ENCODE measurements around the gene NME9. TPM values are rescaled to one million over a fixed set of nuclear protein-coding genes. Genes with fewer than 3 reads are reported as not detected.

Gene NME9
- total and polyA plus RNA-seq, 10 of the 15 experiments (the other 5 are each of a cell fraction or from before 2014, with no cell fraction given), result 0.09 to 0.68 (median 0.22) TPM; not detected in 6

DNA sequence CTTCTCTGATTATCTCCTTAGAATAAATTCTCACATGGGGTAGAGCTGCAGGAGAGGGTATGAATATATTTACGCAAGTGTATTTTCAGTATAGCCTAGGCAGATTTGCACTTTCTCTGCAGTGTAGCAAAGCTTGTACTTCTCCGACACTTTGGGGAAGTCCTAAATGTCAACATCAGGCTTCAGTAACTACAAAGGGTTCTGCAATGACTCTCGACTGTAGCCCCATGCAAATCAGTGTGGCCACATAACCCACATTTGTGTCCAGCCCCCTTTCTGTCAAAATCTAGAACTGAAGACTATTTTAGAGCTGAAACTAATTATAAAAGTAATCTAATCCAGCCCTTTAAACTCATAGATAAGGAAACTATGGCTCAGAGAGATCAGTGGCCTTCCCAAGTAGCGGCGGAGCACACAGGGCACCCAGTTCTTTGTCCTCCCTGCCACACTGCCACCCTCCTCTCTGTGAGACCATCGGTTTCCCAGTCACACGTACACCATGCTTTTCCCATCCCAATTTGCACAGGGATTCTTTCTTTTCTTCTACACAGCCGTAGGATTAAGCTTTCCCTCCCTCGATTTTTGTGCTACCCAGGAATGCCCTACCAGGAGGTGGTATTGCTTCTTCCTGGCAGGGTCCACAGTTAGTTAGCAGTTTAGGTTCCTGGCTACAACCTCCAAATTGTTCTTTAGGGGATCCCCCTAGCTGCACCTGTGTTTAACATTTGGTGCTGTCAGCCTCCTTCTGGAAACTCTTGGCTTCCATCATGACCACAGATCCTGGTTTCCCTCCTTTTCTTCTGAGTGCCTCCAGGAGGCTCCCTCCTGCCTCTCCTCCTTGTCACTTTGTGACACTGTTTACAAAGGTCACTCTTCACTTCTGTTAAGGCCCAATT is 41.7 kb upstream of the NME9 start (continued):
- TF ChIP-seq JUND (IDR thresholded peaks at IDR 0.05; ENCODE audit: low read depth, low read length) (0 out of 2 replicates have a peak, but pooled peaks have one; percentile 45), ATF3 (IDR thresholded peaks at IDR 0.05; ENCODE audit: borderline replicate concordance, extremely low read depth, low read depth, low read length) (no peak), PAX5 (IDR thresholded peaks at IDR 0.05; ENCODE audit: borderline replicate concordance, low read depth, low read length) (peak; percentile 97), CREB1 (IDR thresholded peaks at IDR 0.05; ENCODE audit: low read depth) (peak; percentile 55), BCLAF1 (IDR thresholded peaks at IDR 0.05) (no peak), ATF7 (IDR thresholded peaks at IDR 0.05; ENCODE audit: low read depth) (no peak), SREBF2 (IDR thresholded peaks at IDR 0.05; ENCODE audit: low read length) (no peak), ZZZ3 (IDR thresholded peaks at IDR 0.05; ENCODE audit: control insufficient read depth, insufficient read length, low read depth) (no peak), NR2F1 (conservative IDR thresholded peaks at IDR 0.05) (peak; percentile 83), SP1 (IDR thresholded peaks at IDR 0.05; ENCODE audit: low read depth, low read length) (no peak), NR2C2 (IDR thresholded peaks at IDR 0.05; ENCODE audit: borderline replicate concordance, control insufficient read depth, insufficient read length, low read depth) (no peak), TARDBP (IDR thresholded peaks at IDR 0.05; ENCODE audit: borderline replicate concordance) (no peak), TBL1XR1 (IDR thresholded peaks at IDR 0.05; ENCODE audit: low read depth, low read length) (peak; percentile 86; the same call in 1 of the 2 replicates), E4F1 (IDR thresholded peaks at IDR 0.05; ENCODE audit: borderline replicate concordance, partially characterized antibody) (no peak), GATAD2B (conservative IDR thresholded peaks at IDR 0.05; ENCODE audit: low read depth) (0 out of 2 replicates have a peak, but pooled peaks have one; percentile 34), KDM1A (IDR thresholded peaks at IDR 0.05; ENCODE audit: borderline replicate concordance) (no peak), ETV6 (conservative IDR thresholded peaks at IDR 0.05 in 1 of 2, IDR thresholded peaks at IDR 0.05 in 1 of 2; ENCODE audit: borderline replicate concordance in 1 of 2, low read depth in 1 of 2) (no peak), ASH2L (IDR thresholded peaks at IDR 0.05; ENCODE audit: borderline replicate concordance, low read depth) (no peak; the same call in 1 of the 2 replicates)
- TF ChIP-seq, protein P1, sequence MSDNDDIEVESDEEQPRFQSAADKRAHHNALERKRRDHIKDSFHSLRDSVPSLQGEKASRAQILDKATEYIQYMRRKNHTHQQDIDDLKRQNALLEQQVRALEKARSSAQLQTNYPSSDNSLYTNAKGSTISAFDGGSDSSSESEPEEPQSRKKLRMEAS (IDR thresholded peaks at IDR 0.05; ENCODE audit: low read depth, low read length), result no peak
- TF ChIP-seq, protein P2, sequence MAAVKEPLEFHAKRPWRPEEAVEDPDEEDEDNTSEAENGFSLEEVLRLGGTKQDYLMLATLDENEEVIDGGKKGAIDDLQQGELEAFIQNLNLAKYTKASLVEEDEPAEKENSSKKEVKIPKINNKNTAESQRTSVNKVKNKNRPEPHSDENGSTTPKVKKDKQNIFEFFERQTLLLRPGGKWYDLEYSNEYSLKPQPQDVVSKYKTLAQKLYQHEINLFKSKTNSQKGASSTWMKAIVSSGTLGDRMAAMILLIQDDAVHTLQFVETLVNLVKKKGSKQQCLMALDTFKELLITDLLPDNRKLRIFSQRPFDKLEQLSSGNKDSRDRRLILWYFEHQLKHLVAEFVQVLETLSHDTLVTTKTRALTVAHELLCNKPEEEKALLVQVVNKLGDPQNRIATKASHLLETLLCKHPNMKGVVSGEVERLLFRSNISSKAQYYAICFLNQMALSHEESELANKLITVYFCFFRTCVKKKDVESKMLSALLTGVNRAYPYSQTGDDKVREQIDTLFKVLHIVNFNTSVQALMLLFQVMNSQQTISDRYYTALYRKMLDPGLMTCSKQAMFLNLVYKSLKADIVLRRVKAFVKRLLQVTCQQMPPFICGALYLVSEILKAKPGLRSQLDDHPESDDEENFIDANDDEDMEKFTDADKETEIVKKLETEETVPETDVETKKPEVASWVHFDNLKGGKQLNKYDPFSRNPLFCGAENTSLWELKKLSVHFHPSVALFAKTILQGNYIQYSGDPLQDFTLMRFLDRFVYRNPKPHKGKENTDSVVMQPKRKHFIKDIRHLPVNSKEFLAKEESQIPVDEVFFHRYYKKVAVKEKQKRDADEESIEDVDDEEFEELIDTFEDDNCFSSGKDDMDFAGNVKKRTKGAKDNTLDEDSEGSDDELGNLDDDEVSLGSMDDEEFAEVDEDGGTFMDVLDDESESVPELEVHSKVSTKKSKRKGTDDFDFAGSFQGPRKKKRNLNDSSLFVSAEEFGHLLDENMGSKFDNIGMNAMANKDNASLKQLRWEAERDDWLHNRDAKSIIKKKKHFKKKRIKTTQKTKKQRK (IDR thresholded peaks at IDR 0.05; ENCODE audit: low read depth, low read length), result no peak

Data from GM12878 (cell line).